ENCODE results near the gene ADRB1.
A peak's percentile ranks its signal among the peaks of the same experiment; 100 is the strongest.

Gene ADRB1

DNA sequence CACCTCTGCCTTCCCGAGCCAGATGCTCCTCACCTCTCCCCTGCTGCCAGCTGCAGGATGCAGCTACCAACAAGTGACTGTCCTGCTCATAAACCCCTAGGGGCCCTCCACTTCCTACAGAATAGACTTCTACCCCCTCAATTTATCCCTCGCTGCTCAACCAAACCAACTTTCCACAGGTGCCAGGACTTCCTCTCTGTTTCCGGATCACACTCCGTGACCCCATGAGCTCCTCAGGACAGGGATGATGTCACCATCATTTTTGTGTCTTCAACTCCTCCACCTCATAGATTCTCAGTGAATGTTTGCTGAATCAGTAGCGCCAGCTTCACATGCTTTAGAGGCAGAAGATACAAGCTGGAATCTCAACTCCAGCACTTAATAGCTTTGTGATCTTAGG is 25.8 kb upstream of the ADRB1 start:
- Histone ChIP-seq H3K4me1 (peaks cover 5% of the 10 kb centered on the region), H3K27me3 (no peaks in the 10 kb centered on the region), H3K9me3 (no peaks in the 10 kb centered on the region), H3K4me3 (ENCODE audit: low read depth, low read length) (no peak overlapping the region), H3K36me3 (no peaks in the 10 kb centered on the region)
- no peak for DNase-seq
- TF ChIP-seq, protein P1, sequence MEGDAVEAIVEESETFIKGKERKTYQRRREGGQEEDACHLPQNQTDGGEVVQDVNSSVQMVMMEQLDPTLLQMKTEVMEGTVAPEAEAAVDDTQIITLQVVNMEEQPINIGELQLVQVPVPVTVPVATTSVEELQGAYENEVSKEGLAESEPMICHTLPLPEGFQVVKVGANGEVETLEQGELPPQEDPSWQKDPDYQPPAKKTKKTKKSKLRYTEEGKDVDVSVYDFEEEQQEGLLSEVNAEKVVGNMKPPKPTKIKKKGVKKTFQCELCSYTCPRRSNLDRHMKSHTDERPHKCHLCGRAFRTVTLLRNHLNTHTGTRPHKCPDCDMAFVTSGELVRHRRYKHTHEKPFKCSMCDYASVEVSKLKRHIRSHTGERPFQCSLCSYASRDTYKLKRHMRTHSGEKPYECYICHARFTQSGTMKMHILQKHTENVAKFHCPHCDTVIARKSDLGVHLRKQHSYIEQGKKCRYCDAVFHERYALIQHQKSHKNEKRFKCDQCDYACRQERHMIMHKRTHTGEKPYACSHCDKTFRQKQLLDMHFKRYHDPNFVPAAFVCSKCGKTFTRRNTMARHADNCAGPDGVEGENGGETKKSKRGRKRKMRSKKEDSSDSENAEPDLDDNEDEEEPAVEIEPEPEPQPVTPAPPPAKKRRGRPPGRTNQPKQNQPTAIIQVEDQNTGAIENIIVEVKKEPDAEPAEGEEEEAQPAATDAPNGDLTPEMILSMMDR (IDR thresholded peaks at IDR 0.05; ENCODE audit: low read depth, low read length): no peak

DNA sequence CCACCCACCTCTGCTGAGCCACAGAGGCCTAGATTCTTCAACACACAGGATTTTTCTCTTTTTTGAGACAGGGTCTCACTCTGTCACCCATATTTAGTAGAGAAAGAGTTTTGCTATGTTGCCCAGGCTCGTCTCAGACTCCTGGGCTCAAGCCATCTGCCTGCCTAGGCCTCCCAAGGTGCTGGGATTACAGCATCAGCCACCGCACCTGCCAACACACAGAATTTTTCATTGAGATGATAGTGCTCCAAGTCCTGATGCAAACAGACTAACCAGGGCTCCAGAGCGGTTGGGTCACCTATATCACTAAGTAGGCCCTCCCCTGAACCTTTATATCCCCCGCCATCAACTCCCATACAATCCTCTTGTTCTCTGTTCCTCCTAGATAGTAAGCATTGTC is 24.4 kb upstream of the ADRB1 start:
- no peaks in the 10 kb centered on the region for H3K9me3 ChIP-seq
- no peak for DNase-seq
- peaks cover 9% of the 10 kb centered on the region for H3K4me1 ChIP-seq

DNA sequence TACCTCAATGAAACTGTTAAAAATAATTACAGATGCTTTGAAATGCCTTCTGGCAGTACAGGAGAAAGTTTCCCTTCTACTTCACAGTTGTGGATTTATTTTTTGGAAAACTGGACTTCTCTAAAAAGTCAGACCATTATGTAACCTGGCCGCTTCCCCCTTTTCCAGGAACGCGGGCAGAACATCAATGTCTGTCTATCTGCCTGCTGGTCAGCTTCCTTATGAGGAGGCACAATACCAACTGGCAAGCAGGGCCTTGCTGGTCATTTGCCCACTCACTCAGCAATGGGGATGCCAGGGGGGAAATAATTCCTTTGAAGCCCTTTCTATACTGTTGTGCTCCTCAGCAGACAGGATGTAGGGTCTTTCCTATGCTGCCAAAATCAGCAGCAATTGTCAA is 22.5 kb upstream of the ADRB1 start:
- H3K4me3 ChIP-seq (ENCODE audit: low read depth, low read length): no peak overlapping the region
- TF ChIP-seq, protein P1 (IDR thresholded peaks at IDR 0.05; ENCODE audit: low read depth, low read length): no peak
- H3K4me1 ChIP-seq: peaks cover 9% of the 10 kb centered on the region
- no peaks in the 10 kb centered on the region for H3K36me3 ChIP-seq
- no peak for DNase-seq
- H3K27me3 ChIP-seq: no peaks in the 10 kb centered on the region
- no peaks in the 10 kb centered on the region for H3K9me3 ChIP-seq

More for the DNA sequence above, 24.4 kb upstream of the ADRB1 start:
- Histone ChIP-seq H3K27me3 (no peaks in the 10 kb centered on the region), H3K4me3 (ENCODE audit: low read depth, low read length) (no peak overlapping the region), H3K36me3 (no peaks in the 10 kb centered on the region)
- TF ChIP-seq, protein P1 (IDR thresholded peaks at IDR 0.05; ENCODE audit: low read depth, low read length): no peak

DNA sequence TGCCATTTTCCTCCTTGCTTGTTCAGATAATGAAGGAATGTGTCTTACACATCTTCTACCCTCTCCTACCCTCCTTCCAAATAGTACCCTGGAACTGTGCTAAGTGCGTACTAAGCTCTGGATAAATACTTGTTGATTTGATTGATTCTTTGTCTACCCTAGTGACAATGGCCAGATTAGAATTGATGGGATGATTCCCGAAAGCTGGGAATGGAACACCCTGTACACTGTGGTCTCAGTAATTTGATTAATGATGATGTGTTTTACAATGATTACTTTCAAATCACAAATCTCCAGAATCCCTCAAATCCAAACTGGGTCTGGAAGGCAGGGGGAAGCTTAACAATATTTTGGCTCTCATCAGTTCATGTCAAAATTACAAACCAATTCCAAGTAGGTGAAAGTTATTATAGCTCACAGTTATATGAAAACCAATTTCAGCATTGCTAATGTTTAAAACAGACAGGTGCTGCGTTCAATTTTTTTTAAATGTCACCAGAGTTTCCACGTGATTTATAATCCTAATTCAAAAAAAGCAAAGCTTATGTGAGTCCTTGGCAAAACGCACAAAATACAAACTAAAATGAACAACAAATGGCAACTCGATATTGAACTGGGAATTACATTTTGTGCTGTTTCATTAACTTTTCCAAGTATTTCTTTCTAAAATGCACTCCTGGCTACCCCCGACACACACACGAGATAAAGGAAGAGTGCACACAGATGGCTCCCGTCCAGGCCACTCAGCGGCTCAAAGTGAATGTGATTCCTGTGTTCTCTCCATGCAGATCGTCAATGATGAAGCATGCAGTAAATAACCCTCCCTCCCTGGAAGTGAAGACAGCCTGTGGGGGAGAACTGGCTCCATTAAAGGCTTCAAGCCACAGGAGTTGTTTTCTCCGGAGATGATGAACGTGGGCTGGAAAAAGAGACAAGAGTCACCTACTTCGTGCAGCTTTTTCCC is 21.7 kb upstream of the ADRB1 start:
- no peaks in the 10 kb centered on the region for H3K9me3 ChIP-seq
- peak; percentile 37 for DNase-seq

DNA sequence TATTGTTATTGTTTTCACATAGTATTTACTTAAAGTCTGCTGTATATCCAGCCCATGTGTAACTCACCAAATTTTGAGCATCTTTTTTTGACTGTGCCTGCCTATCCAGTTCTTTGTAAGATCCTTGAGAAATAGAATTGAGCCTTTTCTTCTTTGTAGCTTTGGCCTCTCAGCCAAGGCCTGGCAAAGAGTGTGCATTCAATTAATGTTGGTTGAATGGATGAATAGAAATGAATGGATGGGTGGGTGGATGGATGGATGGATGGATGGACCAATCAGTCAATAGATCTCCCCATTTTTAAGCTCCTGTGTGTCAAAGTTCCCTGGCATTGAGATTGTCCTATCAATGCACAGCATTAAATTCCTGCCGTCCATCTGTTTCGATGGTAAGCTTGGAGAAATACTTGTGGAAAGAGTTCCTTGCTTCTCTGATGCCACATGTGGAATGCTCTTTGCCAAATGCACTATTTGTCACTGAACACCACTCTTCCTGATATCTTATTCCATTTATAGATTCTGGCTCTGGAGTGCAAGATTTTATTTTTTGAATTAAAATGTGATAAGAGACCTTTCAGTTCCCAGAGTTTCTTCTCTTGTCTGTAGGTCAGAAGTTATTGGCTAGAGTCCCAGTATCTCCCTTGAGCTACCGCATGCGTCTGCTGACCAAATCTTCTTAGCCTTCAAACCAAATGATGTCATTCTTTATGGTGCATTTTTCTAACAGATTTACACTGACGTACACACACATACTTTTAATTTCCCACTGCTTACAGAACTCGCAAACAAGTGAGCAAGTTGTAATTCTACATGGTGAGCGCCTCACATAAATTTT is 20.7 kb upstream of the ADRB1 start:
- TF ChIP-seq, protein P1 (IDR thresholded peaks at IDR 0.05; ENCODE audit: low read depth, low read length): no peak
- H3K27me3 ChIP-seq: no peaks in the 10 kb centered on the region
- no peak overlapping the region for H3K4me3 ChIP-seq (ENCODE audit: low read depth, low read length)
- no peaks in the 10 kb centered on the region for H3K9me3 ChIP-seq
- peaks cover 9% of the 10 kb centered on the region for H3K4me1 ChIP-seq
- no peak for DNase-seq
- no peaks in the 10 kb centered on the region for H3K36me3 ChIP-seq

More for the DNA sequence above, 21.7 kb upstream of the ADRB1 start:
- no peaks in the 10 kb centered on the region for H3K36me3 ChIP-seq
- TF ChIP-seq, protein P1 (IDR thresholded peaks at IDR 0.05; ENCODE audit: low read depth, low read length): no peak
- peaks cover 9% of the 10 kb centered on the region for H3K4me1 ChIP-seq
- H3K27me3 ChIP-seq: no peaks in the 10 kb centered on the region
- H3K4me3 ChIP-seq (ENCODE audit: low read depth, low read length): no peak overlapping the region; the same call in 1 of the 2 replicates
